GM12892 (cell line): ENCODE results near the gene GRK3.

Experiments
- POLR2A ChIP-seq: IDR thresholded peaks from 2 replicates; pipeline ENCODE4 v1.6.1; 2011; ENCODE audit warnings: low read depth, low read length, control low read depth
- TAF1 ChIP-seq: IDR thresholded peaks from 2 replicates; pipeline ENCODE4 v1.6.1; 2011; ENCODE audit warnings: low read depth, mild to moderate bottlenecking, control low read depth, low read length, borderline replicate concordance

GRCh38 chr22:25760294-25760693, 195.8 kb downstream of the GRK3 start:
- TF ChIP-seq POLR2A (no peak), TAF1 (no peak)
